K562 (cell line): ENCODE data around the gene BCL6B. TPM values are rescaled to one million over a fixed set of nuclear protein-coding genes. Genes with fewer than 3 reads are reported as not detected.
"Not testable (repeated sequence)": the region's sequence is repeated elsewhere in the genome, so short reads cannot be mapped to it uniquely, and the experiment has no call there.

Experiments
- ATF1 ChIP-seq, 2 experiments: fragments of 450-650 bp in 1 of 2; IDR thresholded peaks; 2 replicates each; pipeline ENCODE4 v1.6.1; 2016; ENCODE audit warnings: missing compliant biosample characterization in 1 of 2, missing genetic modification characterization in 1 of 2
- ATF7 ChIP-seq: fragments of 450-650 bp; IDR thresholded peaks from 2 replicates; pipeline ENCODE4 v1.7.1; 2014; ENCODE audit warnings: mild to moderate bottlenecking, moderate library complexity
- BHLHE40 ChIP-seq: IDR thresholded peaks from 2 replicates; pipeline ENCODE4 v1.6.1; 2011; ENCODE audit warnings: low read length, improper control_type of control experiment
- CTBP1 ChIP-seq: fragments of 450-650 bp; IDR thresholded peaks from 2 replicates; pipeline ENCODE4 v1.6.1; 2016; ENCODE audit warnings: borderline replicate concordance
- LEF1 ChIP-seq: fragments of 450-650 bp; IDR thresholded peaks from 2 replicates; pipeline ENCODE4 v1.6.1; 2016; ENCODE audit warnings: mild to moderate bottlenecking
- MAFF ChIP-seq: IDR thresholded peaks from 2 replicates; pipeline ENCODE4 v1.6.1; 2012; ENCODE audit warnings: low read length, improper control_type of control experiment
- MAFG ChIP-seq: fragments of 450-650 bp; conservative IDR thresholded peaks from 2 replicates; pipeline ENCODE4 v1.6.1; 2016; ENCODE audit warnings: missing genetic modification characterization, missing compliant biosample characterization
- MAFK ChIP-seq: IDR thresholded peaks from 2 replicates; pipeline ENCODE4 v1.6.1; 2011; ENCODE audit warnings: low read length, improper control_type of control experiment
- MAZ ChIP-seq, 2 experiments: fragments of 450-650 bp in 1 of 2; sonication (generic) in 1 of 2; formaldehyde crosslinking; IDR thresholded peaks in 1 of 2; conservative IDR thresholded peaks in 1 of 2; 2 replicates each; pipeline versions ENCODE4 v1.4.0 to v1.5.0; 2020; ENCODE audit warnings: mild to moderate bottlenecking in 1 of 2, missing genetic modification reagents in 1 of 2
- TCF7 ChIP-seq: sonication (generic); IDR thresholded peaks from 2 replicates; pipeline ENCODE4 v1.6.1; 2016; ENCODE audit warnings: antibody characterized with exemption, borderline replicate concordance
- ZNF316 ChIP-seq: fragments of 450-650 bp; IDR thresholded peaks from 2 replicates; pipeline ENCODE4 v1.6.1; 2016
- polyA plus RNA-seq, 8 experiments: library from polyadenylated mRNA; depleted of rRNA in 4 of 8; stranded (reverse) in 5 of 8; unstranded in 3 of 8; fragments of >200 nt; fragmentation: Nextera tagmentation in 2 of 8; fragmentation: Illumina TruSeq in 1 of 8; extraction: Ambion mirVana in 2 of 8; extraction: Trizol in 1 of 8; gene quantifications; 2 replicates each; pipeline versions ENCODE4 v1.2.1 to v1.2.3, GENCODE V29; 2011 to 2014; ENCODE audit warnings: inconsistent platforms in 1 of 8, missing spikeins in 1 of 8
- total RNA-seq, 7 experiments: library from RNA; depleted of rRNA in 6 of 7; stranded (reverse); fragments of >200 nt in 6 of 7; fragmentation: Illumina TruSeq in 2 of 7; extraction: Trizol in 2 of 7; gene quantifications; 2 replicates each; pipeline versions ENCODE4 v1.2.1 to v1.2.3, GENCODE V29; 2011 to 2021; ENCODE audit warnings: low replicate concordance in 1 of 7
- TF ChIP-seq, protein P1 (sequence below), 2 experiments: fragments of 450-650 bp; formaldehyde crosslinking in 1 of 2; IDR thresholded peaks; 2 replicates each; pipeline versions ENCODE4 v1.4.0 to v1.6.1; 2014 to 2020; ENCODE audit warnings: mild to moderate bottlenecking in 2 of 2, borderline replicate concordance in 1 of 2, low read depth in 1 of 2
- TF ChIP-seq, protein P2 (sequence below), 2 experiments: IDR thresholded peaks in 1 of 2; conservative IDR thresholded peaks in 1 of 2; 2 replicates each; pipeline ENCODE4 v1.6.1; 2016; ENCODE audit warnings: low read depth in 2 of 2, mild to moderate bottlenecking in 1 of 2, missing compliant biosample characterization in 1 of 2, missing genetic modification characterization in 1 of 2, moderate library complexity in 1 of 2
- TF ChIP-seq, protein P3 (sequence below): fragments of 450-650 bp; formaldehyde crosslinking; IDR thresholded peaks from 2 replicates; pipeline ENCODE4 v1.4.0; 2020; ENCODE audit warnings: mild to moderate bottlenecking, mixed read lengths

BCL6B gene
- total and polyA plus RNA-seq, 9 of the 15 experiments (the other 6 are each of a cell fraction or from before 2014, with no cell fraction given) = 0.89 to 5.0 (median 3.6) TPM

GRCh38 chr17:7046725-7047397, 24.0 kb downstream of the BCL6B start (continued):
- TF ChIP-seq, protein P1, sequence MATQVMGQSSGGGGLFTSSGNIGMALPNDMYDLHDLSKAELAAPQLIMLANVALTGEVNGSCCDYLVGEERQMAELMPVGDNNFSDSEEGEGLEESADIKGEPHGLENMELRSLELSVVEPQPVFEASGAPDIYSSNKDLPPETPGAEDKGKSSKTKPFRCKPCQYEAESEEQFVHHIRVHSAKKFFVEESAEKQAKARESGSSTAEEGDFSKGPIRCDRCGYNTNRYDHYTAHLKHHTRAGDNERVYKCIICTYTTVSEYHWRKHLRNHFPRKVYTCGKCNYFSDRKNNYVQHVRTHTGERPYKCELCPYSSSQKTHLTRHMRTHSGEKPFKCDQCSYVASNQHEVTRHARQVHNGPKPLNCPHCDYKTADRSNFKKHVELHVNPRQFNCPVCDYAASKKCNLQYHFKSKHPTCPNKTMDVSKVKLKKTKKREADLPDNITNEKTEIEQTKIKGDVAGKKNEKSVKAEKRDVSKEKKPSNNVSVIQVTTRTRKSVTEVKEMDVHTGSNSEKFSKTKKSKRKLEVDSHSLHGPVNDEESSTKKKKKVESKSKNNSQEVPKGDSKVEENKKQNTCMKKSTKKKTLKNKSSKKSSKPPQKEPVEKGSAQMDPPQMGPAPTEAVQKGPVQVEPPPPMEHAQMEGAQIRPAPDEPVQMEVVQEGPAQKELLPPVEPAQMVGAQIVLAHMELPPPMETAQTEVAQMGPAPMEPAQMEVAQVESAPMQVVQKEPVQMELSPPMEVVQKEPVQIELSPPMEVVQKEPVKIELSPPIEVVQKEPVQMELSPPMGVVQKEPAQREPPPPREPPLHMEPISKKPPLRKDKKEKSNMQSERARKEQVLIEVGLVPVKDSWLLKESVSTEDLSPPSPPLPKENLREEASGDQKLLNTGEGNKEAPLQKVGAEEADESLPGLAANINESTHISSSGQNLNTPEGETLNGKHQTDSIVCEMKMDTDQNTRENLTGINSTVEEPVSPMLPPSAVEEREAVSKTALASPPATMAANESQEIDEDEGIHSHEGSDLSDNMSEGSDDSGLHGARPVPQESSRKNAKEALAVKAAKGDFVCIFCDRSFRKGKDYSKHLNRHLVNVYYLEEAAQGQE (IDR thresholded peaks at IDR 0.05; ENCODE audit: borderline replicate concordance) = 0 out of 2 replicates have a peak, but pooled peaks have one; percentile 17
- TF ChIP-seq, protein P1 (CRISPR knock-in tag; IDR thresholded peaks at IDR 0.05; ENCODE audit: low read depth) = not testable (repeated sequence)
- TF ChIP-seq, protein P2, sequence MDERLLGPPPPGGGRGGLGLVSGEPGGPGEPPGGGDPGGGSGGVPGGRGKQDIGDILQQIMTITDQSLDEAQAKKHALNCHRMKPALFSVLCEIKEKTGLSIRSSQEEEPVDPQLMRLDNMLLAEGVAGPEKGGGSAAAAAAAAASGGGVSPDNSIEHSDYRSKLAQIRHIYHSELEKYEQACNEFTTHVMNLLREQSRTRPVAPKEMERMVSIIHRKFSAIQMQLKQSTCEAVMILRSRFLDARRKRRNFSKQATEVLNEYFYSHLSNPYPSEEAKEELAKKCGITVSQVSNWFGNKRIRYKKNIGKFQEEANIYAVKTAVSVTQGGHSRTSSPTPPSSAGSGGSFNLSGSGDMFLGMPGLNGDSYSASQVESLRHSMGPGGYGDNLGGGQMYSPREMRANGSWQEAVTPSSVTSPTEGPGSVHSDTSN (CRISPR knock-in tag; IDR thresholded peaks at IDR 0.05; ENCODE audit: low read depth) = not testable (repeated sequence)
- TF ChIP-seq, protein P2 (tag; conservative IDR thresholded peaks at IDR 0.05; ENCODE audit: low read depth) = peak; percentile 72
- TF ChIP-seq MAFF (peak; percentile 54), TCF7 (peak; percentile 82; the same call in 1 of the 2 replicates), ATF1 (tag; IDR thresholded peaks at IDR 0.05) (peak; percentile 31; the same call in 1 of the 2 replicates), ZNF316 (peak; percentile 94), MAZ (CRISPR knock-in tag; conservative IDR thresholded peaks at IDR 0.05 in 1 of 2, IDR thresholded peaks at IDR 0.05 in 1 of 2) (0 out of 4 replicates have a peak, but pooled peaks of 1 of the 2 experiments have one; percentile 13), CTBP1 (peak; percentile 24; the same call in 1 of the 2 replicates), BHLHE40 (peak; percentile 69), LEF1 (peak; percentile 96), MAFK (peak; percentile 65), ATF7 (peak; percentile 72), MAFG (peak; percentile 73)
- TF ChIP-seq, protein P3, sequence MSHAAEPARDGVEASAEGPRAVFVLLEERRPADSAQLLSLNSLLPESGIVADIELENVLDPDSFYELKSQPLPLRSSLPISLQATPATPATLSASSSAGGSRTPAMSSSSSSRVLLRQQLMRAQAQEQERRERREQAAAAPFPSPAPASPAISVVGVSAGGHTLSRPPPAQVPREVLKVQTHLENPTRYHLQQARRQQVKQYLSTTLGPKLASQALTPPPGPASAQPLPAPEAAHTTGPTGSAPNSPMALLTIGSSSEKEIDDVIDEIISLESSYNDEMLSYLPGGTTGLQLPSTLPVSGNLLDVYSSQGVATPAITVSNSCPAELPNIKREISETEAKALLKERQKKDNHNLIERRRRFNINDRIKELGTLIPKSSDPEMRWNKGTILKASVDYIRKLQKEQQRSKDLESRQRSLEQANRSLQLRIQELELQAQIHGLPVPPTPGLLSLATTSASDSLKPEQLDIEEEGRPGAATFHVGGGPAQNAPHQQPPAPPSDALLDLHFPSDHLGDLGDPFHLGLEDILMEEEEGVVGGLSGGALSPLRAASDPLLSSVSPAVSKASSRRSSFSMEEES (CRISPR knock-in tag) = peak; percentile 99
- TF ChIP-seq ATF1 (CRISPR knock-in tag; IDR thresholded peaks at IDR 0.05) = not testable (repeated sequence)
